ENCODE results near the gene SEC11C. TPM values are rescaled to one million over a fixed set of nuclear protein-coding genes. Genes with fewer than 3 reads are reported as not detected.

Gene SEC11C
- polyA plus RNA-seq, 2 of the 4 experiments (the other 2 are of a cell fraction) = 66.5 to 94.9 TPM

GRCh38 chr18:59189746-59190145 lies 50.1 kb downstream of the SEC11C start:
- no peak for TF ChIP-seq CEBPB (IDR thresholded peaks at IDR 0.05)
- no peak for TF ChIP-seq CHD4 (IDR thresholded peaks at IDR 0.05; ENCODE audit: borderline replicate concordance)
- TF ChIP-seq E2F6 (IDR thresholded peaks at IDR 0.05; ENCODE audit: borderline replicate concordance, low read depth) = no peak
- TF ChIP-seq KDM5A (IDR thresholded peaks at IDR 0.05) = no peak
- TF ChIP-seq, protein P1, sequence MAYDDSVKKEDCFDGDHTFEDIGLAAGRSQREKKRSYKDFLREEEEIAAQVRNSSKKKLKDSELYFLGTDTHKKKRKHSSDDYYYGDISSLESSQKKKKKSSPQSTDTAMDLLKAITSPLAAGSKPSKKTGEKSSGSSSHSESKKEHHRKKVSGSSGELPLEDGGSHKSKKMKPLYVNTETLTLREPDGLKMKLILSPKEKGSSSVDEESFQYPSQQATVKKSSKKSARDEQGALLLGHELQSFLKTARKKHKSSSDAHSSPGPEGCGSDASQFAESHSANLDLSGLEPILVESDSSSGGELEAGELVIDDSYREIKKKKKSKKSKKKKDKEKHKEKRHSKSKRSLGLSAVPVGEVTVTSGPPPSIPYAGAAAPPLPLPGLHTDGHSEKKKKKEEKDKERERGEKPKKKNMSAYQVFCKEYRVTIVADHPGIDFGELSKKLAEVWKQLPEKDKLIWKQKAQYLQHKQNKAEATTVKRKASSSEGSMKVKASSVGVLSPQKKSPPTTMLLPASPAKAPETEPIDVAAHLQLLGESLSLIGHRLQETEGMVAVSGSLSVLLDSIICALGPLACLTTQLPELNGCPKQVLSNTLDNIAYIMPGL (CRISPR knock-in tag; IDR thresholded peaks at IDR 0.05; ENCODE audit: borderline replicate concordance) = no peak

DNA sequence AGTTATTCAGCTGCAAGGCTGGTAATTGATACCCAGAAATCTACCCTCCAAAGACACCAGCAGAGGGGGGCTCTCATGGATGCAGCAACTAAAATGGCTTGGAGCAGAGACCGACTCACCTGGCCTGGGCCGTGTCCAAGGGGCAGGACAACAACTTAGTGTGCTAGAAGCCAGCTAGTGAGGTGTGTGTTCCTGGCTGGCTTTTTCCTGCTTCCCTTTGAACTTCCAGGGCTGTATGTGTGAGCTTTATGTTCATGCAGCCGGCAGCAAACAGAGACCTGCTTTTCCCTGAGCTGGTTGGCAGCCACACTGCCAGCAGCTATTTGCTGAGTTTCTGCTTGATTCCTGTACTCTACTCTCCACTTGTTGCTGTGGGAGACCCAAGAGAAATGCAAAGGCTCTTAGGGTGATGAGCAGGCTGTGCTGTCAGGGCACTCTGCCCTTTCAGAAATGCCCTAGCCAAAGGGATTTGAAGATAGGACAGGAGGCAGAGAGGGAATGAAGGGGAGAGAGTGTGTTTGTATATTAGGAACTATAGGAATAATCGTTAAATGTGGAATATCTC lies 56.6 kb downstream of the SEC11C start:
- FAIRE-seq = no peak

More at GRCh38 chr18:59189746-59190145, 50.1 kb downstream of the SEC11C start:
- POLR2A ChIA-PET = no interaction called here
- WGBS (ENCODE audit: missing lambda C conversion rate) = 21% methylated on average over 1 of the region's 1 CpG
- DNase-seq (ENCODE audit: low read depth in 1 of 2, low spot score in 1 of 2) (no peak), FAIRE-seq (no peak), ATAC-seq (no peak)
- Histone ChIP-seq H3K4me2 (no peak overlapping the region), H3K9me3 (no peaks in the 10 kb centered on the region), H3K4me3 (no peak overlapping the region), H3K4me1 (no peaks in the 10 kb centered on the region), H3K27ac (no peak overlapping the region)
- CTCF ChIA-PET = interaction anchor here (0.6 to 1.2 kb wide), 3 partner anchors 9 to 177 kb away, joined by 3 read pairs; partner anchors contain the start of gene GRP

DNA sequence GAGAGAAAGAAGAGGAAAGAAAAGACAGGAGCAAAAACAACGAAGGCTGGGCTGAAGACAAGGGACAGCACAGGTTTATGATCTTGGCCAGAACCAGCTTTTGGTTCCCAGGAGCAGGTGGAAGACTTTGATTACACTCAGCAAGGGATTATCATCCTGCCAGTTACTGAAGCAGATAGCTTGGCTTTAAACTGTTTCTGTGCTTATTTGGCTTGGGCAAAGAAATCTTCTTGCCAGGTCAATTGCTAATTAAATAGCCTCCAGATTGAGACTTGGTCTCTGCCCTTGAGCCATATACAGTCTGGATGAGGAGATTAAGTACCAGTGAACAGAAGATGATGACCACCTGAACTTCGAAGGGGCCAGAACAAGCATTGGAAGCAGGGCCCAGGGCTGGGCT lies 58.0 kb downstream of the SEC11C start:
- DNase-seq (ENCODE audit: low read depth in 1 of 2, low spot score in 1 of 2) = no peak
- ChIA-PET CTCF (no interaction called here), POLR2A (no interaction called here)
- Histone ChIP-seq H3K4me1 (no peaks in the 10 kb centered on the region), H3K27ac (no peak overlapping the region), H3K4me2 (no peak overlapping the region), H3K4me3 (no peak overlapping the region), H3K9me3 (no peaks in the 10 kb centered on the region)
- FAIRE-seq = no peak
- no peak for TF ChIP-seq CEBPB (IDR thresholded peaks at IDR 0.05)
- TF ChIP-seq CHD2 (IDR thresholded peaks at IDR 0.05; ENCODE audit: low read length, partially characterized antibody) = no peak
- TF ChIP-seq FOSB (CRISPR knock-in tag; IDR thresholded peaks at IDR 0.05) = no peak
- no peak for TF ChIP-seq KDM5A (IDR thresholded peaks at IDR 0.05)
- no peak for TF ChIP-seq NPAS2 (CRISPR knock-in tag; IDR thresholded peaks at IDR 0.05; ENCODE audit: borderline replicate concordance)
- no peak for TF ChIP-seq RFX5 (IDR thresholded peaks at IDR 0.05)
- no peak for TF ChIP-seq CBX2 (IDR thresholded peaks at IDR 0.05; ENCODE audit: borderline replicate concordance, low read depth)
- TF ChIP-seq ZC3H11A (IDR thresholded peaks at IDR 0.05) = no peak
- WGBS (ENCODE audit: missing lambda C conversion rate) = 9% methylated on average over 2 of the region's 2 CpGs
- ATAC-seq = no peak

More for the DNA sequence above, 56.6 kb downstream of the SEC11C start:
- Histone ChIP-seq H3K4me3 (no peak overlapping the region), H3K4me1 (no peaks in the 10 kb centered on the region), H3K9me3 (no peaks in the 10 kb centered on the region), H3K4me2 (no peak overlapping the region), H3K27ac (no peak overlapping the region)
- no peak for TF ChIP-seq CHD2 (IDR thresholded peaks at IDR 0.05; ENCODE audit: low read length, partially characterized antibody)
- TF ChIP-seq MYC (IDR thresholded peaks at IDR 0.05; ENCODE audit: borderline replicate concordance, low read length) = no peak
- TF ChIP-seq, protein P2, sequence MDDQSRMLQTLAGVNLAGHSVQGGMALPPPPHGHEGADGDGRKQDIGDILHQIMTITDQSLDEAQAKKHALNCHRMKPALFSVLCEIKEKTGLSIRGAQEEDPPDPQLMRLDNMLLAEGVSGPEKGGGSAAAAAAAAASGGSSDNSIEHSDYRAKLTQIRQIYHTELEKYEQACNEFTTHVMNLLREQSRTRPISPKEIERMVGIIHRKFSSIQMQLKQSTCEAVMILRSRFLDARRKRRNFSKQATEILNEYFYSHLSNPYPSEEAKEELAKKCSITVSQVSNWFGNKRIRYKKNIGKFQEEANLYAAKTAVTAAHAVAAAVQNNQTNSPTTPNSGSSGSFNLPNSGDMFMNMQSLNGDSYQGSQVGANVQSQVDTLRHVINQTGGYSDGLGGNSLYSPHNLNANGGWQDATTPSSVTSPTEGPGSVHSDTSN (IDR thresholded peaks at IDR 0.05) = no peak
- TF ChIP-seq RARB (CRISPR knock-in tag; IDR thresholded peaks at IDR 0.05) = no peak
- TF ChIP-seq HES2 (IDR thresholded peaks at IDR 0.05) = no peak
- ATAC-seq (no peak), DNase-seq (ENCODE audit: low read depth in 1 of 2, low spot score in 1 of 2) (no peak)
- WGBS (ENCODE audit: missing lambda C conversion rate) = 10% methylated on average over 3 of the region's 4 CpGs
- ChIA-PET CTCF (no interaction called here), POLR2A (no interaction called here)

DNA sequence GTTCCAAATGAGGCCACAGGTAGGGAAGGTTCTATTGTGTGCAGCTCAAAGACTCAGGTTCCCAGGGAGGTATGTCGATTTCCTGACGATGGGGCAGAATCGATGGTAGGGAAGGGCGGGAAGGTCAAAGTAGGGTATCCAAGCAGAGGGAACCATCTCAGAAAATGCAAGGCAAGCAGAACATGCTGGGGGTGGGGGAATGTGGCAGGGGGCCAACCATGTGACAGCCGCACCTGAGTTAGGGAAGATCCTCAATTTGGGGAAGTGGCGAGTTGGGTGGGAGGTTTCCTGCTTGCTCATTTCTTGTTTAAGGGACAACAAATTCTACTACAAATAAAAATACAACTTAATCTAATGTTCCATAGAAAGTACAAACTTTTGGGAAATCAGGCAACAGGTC lies 58.5 kb downstream of the SEC11C start:
- WGBS (ENCODE audit: missing lambda C conversion rate) = 62% methylated on average over 6 of the region's 6 CpGs
- CTCF ChIA-PET = no interaction called here
- DNase-seq (ENCODE audit: low read depth in 1 of 2, low spot score in 1 of 2) (no peak), ATAC-seq (no peak), FAIRE-seq (no peak)
- Histone ChIP-seq H3K4me2 (no peak overlapping the region), H3K4me1 (no peaks in the 10 kb centered on the region), H3K9me3 (no peaks in the 10 kb centered on the region), H3K27ac (no peak overlapping the region), H3K4me3 (no peak overlapping the region)
- POLR2A ChIA-PET = no interaction called here
- TF ChIP-seq, protein P3, sequence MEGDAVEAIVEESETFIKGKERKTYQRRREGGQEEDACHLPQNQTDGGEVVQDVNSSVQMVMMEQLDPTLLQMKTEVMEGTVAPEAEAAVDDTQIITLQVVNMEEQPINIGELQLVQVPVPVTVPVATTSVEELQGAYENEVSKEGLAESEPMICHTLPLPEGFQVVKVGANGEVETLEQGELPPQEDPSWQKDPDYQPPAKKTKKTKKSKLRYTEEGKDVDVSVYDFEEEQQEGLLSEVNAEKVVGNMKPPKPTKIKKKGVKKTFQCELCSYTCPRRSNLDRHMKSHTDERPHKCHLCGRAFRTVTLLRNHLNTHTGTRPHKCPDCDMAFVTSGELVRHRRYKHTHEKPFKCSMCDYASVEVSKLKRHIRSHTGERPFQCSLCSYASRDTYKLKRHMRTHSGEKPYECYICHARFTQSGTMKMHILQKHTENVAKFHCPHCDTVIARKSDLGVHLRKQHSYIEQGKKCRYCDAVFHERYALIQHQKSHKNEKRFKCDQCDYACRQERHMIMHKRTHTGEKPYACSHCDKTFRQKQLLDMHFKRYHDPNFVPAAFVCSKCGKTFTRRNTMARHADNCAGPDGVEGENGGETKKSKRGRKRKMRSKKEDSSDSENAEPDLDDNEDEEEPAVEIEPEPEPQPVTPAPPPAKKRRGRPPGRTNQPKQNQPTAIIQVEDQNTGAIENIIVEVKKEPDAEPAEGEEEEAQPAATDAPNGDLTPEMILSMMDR (IDR thresholded peaks at IDR 0.05) = no peak
- TF ChIP-seq EHF (CRISPR knock-in tag; IDR thresholded peaks at IDR 0.05) = no peak
- TF ChIP-seq RCOR1 (IDR thresholded peaks at IDR 0.05; ENCODE audit: low read depth, low read length) = no peak
- TF ChIP-seq GATA3 (IDR thresholded peaks at IDR 0.05; ENCODE audit: borderline replicate concordance) = no peak
- no peak for TF ChIP-seq KDM1A (IDR thresholded peaks at IDR 0.05; ENCODE audit: low read depth)
- no peak for TF ChIP-seq ZC3H11A (IDR thresholded peaks at IDR 0.05)
- no peak for TF ChIP-seq HOXB13 (CRISPR knock-in tag; IDR thresholded peaks at IDR 0.05; ENCODE audit: low read depth)
- TF ChIP-seq, protein P4, sequence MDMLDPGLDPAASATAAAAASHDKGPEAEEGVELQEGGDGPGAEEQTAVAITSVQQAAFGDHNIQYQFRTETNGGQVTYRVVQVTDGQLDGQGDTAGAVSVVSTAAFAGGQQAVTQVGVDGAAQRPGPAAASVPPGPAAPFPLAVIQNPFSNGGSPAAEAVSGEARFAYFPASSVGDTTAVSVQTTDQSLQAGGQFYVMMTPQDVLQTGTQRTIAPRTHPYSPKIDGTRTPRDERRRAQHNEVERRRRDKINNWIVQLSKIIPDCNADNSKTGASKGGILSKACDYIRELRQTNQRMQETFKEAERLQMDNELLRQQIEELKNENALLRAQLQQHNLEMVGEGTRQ (IDR thresholded peaks at IDR 0.05) = no peak
- TF ChIP-seq MAZ (IDR thresholded peaks at IDR 0.05; ENCODE audit: borderline replicate concordance, low read depth, low read length) = no peak
- no peak for TF ChIP-seq EP300 (IDR thresholded peaks at IDR 0.05)
